ENCODE results near the gene GNA12. TPM values are rescaled to one million over a fixed set of nuclear protein-coding genes. Genes with fewer than 3 reads are reported as not detected.

Gene GNA12
- total RNA-seq, 4 donors from 2014 or later = 4.6 to 14.0 (median 8.9) TPM

DNA sequence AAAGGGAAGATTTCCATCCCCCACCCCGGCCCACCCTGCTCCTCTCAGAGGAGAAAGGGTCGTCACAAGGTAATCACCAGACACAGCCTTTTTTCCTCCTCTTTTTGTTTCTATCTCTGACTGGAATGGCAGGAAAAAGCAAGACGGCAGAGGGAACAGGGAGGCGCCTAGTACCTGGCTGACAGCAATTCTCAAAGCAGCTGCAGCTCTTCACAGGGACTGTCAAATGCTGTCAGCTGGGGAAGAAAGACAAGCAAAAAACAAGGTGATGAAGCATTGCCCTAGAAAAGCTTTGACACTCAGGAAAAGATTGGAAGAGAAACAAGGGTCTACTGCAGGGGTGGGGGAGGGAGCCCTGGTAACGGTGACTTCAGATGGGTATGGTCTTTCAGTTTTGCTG is 52.7 kb downstream of the GNA12 start:
- TF ChIP-seq, protein P1, sequence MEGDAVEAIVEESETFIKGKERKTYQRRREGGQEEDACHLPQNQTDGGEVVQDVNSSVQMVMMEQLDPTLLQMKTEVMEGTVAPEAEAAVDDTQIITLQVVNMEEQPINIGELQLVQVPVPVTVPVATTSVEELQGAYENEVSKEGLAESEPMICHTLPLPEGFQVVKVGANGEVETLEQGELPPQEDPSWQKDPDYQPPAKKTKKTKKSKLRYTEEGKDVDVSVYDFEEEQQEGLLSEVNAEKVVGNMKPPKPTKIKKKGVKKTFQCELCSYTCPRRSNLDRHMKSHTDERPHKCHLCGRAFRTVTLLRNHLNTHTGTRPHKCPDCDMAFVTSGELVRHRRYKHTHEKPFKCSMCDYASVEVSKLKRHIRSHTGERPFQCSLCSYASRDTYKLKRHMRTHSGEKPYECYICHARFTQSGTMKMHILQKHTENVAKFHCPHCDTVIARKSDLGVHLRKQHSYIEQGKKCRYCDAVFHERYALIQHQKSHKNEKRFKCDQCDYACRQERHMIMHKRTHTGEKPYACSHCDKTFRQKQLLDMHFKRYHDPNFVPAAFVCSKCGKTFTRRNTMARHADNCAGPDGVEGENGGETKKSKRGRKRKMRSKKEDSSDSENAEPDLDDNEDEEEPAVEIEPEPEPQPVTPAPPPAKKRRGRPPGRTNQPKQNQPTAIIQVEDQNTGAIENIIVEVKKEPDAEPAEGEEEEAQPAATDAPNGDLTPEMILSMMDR (IDR thresholded peaks at IDR 0.05) = no peak
- TF ChIP-seq POLR2A (IDR thresholded peaks at IDR 0.05) = no peak
- intact Hi-C loops (cut with DNase I; ENCODE audit: low total_unique reads) = no loop called here
- no peak overlapping the region for H3K4me3 ChIP-seq (ENCODE audit: low read depth, poor library complexity, severe bottlenecking)
- 87 to 90% methylated on average over 5 of the region's 5 CpGs for WGBS, 2 donors
- peak in 1 of 2 donors; percentile 20 for DNase-seq (ENCODE audit: low spot score in 2 of 2)

DNA sequence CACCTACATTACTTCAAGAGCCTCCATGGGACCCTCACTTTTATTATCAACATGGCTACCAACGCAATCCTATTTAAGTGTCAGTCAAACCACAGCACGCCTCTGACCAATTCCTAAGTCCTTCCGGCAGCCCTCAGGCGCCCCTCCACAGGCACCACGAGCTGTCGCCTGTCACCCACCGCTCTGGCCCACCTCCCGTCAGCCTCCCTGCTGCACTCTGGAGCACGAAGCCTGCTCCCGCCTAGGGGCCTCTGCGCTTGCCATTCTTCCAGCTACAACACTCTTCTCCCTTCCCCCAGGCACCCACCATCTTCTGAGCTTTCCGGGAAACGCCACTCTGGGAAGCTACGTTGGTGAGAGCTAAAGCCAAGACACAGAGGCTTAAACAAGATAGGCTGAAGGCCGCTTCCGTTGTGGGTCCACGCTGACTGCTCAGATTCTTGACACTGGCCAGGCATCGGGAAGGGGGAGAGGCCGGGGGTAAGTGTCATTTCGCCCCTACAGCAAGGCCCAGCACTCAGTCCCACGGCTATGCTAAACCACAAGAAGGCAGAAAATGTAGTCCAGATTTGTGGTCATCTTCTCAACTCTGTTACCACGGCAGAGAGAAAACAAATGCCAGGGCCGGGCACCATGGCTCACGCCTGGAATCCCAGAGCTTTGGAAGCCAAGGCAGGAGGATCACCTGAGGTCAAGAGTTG is 56.7 kb downstream of the GNA12 start:
- WGBS, 2 donors = 94 to 95% methylated on average over 24 of the region's 24 CpGs
- intact Hi-C loops (cut with DNase I; ENCODE audit: low total_unique reads) = no loop called here
- H3K4me3 ChIP-seq (ENCODE audit: low read depth, poor library complexity, severe bottlenecking) = no peak overlapping the region
- peak in 1 of 2 donors; percentile 76 for DNase-seq (ENCODE audit: low spot score in 2 of 2)
- TF ChIP-seq POLR2A (IDR thresholded peaks at IDR 0.05) = no peak
- TF ChIP-seq, protein P1 (IDR thresholded peaks at IDR 0.05) = no peak

DNA sequence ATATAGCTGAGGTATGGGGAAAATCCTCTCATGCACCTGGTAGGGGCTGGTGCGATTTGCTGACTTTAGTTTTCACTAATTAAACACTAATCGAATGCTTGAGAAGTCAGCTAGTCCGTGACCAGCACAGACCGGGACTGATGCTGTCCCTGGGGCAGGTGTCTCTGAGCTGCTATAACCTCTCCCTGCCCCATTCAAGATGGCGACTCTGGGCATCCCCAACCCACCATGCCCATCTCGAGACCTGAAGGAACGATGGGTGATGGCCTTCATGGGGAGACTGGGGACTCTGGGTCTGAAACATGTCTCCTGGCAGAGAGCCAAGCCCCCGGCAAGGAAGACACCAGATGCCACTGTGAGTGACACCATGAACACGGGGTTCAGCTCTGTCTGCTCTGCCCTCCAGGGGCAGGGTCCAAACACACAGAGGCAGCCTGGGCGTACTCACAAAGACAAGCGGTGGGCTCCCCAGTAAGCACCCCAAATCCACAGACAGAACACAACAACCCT is 57.4 kb downstream of the GNA12 start:
- intact Hi-C loops (cut with DNase I; ENCODE audit: low total_unique reads) = no loop called here

DNA sequence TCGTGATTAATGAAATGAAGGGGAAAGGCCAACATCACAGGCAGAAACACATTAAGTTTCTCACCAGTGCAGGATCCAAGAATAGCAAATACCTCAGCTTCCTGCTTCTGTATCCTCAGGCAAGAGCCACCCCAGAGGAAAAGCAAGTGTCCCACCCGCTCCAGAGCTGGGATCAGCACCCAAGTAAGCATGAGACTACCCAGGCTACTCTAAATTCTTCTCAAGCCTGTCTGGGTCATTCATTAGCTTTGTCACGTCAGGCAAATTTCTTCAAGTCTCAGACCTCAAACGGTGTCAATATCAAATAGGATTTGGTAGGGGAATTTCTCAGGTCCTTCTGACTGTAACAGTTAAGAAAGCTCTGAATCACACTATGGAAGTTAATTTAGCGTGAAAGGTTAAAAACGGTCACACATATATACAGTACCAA is 59.0 kb downstream of the GNA12 start:
- intact Hi-C loops (cut with DNase I; ENCODE audit: low total_unique reads) = no loop called here
- WGBS, 2 donors = 58 to 64% methylated on average over 6 of the region's 6 CpGs
- TF ChIP-seq, protein P1 (IDR thresholded peaks at IDR 0.05) = no peak
- TF ChIP-seq POLR2A (IDR thresholded peaks at IDR 0.05) = no peak
- peak in 1 of 2 donors; percentile 34 for DNase-seq (ENCODE audit: low spot score in 2 of 2)
- no peak overlapping the region for H3K4me3 ChIP-seq (ENCODE audit: low read depth, poor library complexity, severe bottlenecking)

More for the DNA sequence above, 57.4 kb downstream of the GNA12 start:
- no peak overlapping the region for H3K4me3 ChIP-seq (ENCODE audit: low read depth, poor library complexity, severe bottlenecking)
- no peak for TF ChIP-seq POLR2A (IDR thresholded peaks at IDR 0.05)
- TF ChIP-seq, protein P1 (IDR thresholded peaks at IDR 0.05) = no peak
- WGBS, 2 donors = 89 to 91% methylated on average over 11 of the region's 11 CpGs
- peak in 1 of 2 donors; percentile 81 for DNase-seq (ENCODE audit: low spot score in 2 of 2)

DNA sequence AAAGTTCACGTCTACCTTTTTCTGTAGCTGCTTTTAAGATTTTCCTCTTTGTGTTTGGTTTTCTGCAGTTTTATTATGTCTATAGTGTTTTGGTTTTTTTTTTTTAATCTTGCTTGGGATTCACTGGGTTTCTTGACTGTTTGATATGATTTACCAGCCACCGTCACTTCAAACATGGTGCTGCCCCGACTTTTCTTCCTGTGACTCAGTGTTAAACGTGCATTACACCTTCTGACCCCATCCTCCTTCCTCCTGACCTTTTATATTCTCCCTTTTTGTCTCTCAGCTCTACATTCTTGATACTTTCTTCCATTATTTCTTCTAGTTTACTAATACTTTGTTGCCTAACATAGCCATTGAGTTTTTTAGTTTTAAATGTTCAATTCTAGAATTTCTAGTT is 61.5 kb downstream of the GNA12 start:
- H3K4me3 ChIP-seq (ENCODE audit: low read depth, poor library complexity, severe bottlenecking) = no peak overlapping the region
- 93 to 94% methylated on average over 4 of the region's 4 CpGs for WGBS, 2 donors
- TF ChIP-seq, protein P1 (IDR thresholded peaks at IDR 0.05) = no peak
- TF ChIP-seq POLR2A (IDR thresholded peaks at IDR 0.05) = no peak
- DNase-seq (ENCODE audit: low spot score in 2 of 2) = peak in 1 of 2 donors; percentile 29
- intact Hi-C loops (cut with DNase I; ENCODE audit: low total_unique reads) = no loop called here

Data from lower leg skin (tissue), 4 donors.